Transverse colon (tissue), 4 donors: ENCODE data around the gene ZSWIM2.
"Not testable (repeated sequence)": the region's sequence is repeated elsewhere in the genome, so short reads cannot be mapped to it uniquely, and the experiment has no call there.

Experiments used
- CTCF ChIP-seq, 5 experiments: fragments of 200-600 bp in 3 of 5; fragments of 450-650 bp in 2 of 5; sonication (generic) in 3 of 5; IDR thresholded peaks; 1 replicate in 2 of 5; 2 replicates in 3 of 5; pipeline ENCODE4 v1.5.1; 2016 to 2017; ENCODE audit warnings: antibody characterized with exemption in 5 of 5, inconsistent platforms in 3 of 5, mild to moderate bottlenecking in 2 of 5, moderate library complexity in 1 of 5
- EP300 ChIP-seq: sonication (generic); formaldehyde crosslinking; IDR thresholded peaks from one replicate; pipeline ENCODE4 v1.6.1; 2017; ENCODE audit warnings: antibody characterized with exemption, low read depth
- POLR2AphosphoS5 ChIP-seq, 3 donors: sonication (generic); formaldehyde crosslinking; IDR thresholded peaks; one replicate each; pipeline ENCODE4 v1.6.1; 2016; ENCODE audit warnings: antibody characterized with exemption in 3 of 3

DNA sequence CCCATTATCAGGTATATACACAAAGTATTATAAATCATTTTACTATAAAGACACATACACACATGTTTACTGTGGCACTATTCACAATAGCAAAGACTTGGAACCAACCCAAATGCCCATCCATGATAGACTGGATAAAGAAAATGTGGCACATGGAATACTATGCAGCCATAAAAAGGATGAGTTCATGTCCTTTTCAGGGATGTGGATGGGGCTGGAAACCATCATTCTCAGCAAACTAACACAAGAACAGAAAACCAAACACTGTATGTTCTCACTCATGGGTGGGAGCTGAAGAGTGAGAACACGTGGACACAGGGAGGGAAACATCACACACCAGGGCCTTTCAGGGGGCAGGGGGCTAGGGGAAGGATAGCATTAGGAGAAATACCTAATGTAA lies 50.4 kb downstream of the ZSWIM2 start:
- not testable (repeated sequence) for TF ChIP-seq CTCF (IDR thresholded peaks at IDR 0.05); POLR2AphosphoS5 (IDR thresholded peaks at IDR 0.05); EP300
